Lung (tissue), 12 donors: ENCODE data around the gene NHSL1. TPM values are rescaled to one million over a fixed set of nuclear protein-coding genes. Genes with fewer than 3 reads are reported as not detected.

Experiments
- ATAC-seq: fragments of 200-7000 bp; cut with Tn5 transposase; one replicate; pipeline ENCODE4 v1.9.1; 2020; ENCODE audit warnings: moderate number of reproducible peaks; ENCODE audit not compliant: insufficient read depth, low FRiP score
- DNase-seq, 3 donors: peaks; one replicate each; pipeline ENCODE4 v3.0.0-alpha.2; 2013 to 2017
- H3K27ac ChIP-seq, 2 donors: one replicate each; pipeline ENCODE4 v1.5.1; 2013; ENCODE audit warnings: mild to moderate bottlenecking in 2 of 2, moderate library complexity in 2 of 2, control low read depth in 1 of 2, inconsistent platforms in 1 of 2, low read depth in 1 of 2, low read length in 1 of 2
- H3K27me3 ChIP-seq, 3 donors: one replicate each; pipeline ENCODE4 v1.5.1; 2013; ENCODE audit warnings: low read length in 2 of 3; ENCODE audit not compliant: control insufficient read depth in 3 of 3, insufficient read depth in 3 of 3
- H3K36me3 ChIP-seq, 4 donors: one replicate each; pipeline ENCODE4 v1.5.1; 2013; ENCODE audit warnings: low read length in 4 of 4, mild to moderate bottlenecking in 1 of 4, moderate library complexity in 1 of 4; ENCODE audit not compliant: control insufficient read depth in 4 of 4, insufficient read depth in 4 of 4
- H3K4me1 ChIP-seq, 5 donors: one replicate each; pipeline ENCODE4 v1.5.1; 2013; ENCODE audit warnings: low read length in 5 of 5, mild to moderate bottlenecking in 2 of 5, moderate library complexity in 1 of 5; ENCODE audit not compliant: control insufficient read depth in 5 of 5, insufficient read depth in 5 of 5
- H3K4me3 ChIP-seq: one replicate; pipeline ENCODE4 v1.5.1; 2013; ENCODE audit warnings: mild to moderate bottlenecking, control low read depth, moderate library complexity
- H3K9ac ChIP-seq, 2 donors: one replicate each; pipeline ENCODE4 v1.5.1; 2013; ENCODE audit warnings: low read length in 2 of 2, control low read depth in 1 of 2; ENCODE audit not compliant: insufficient read depth in 1 of 2
- H3K9me3 ChIP-seq, 4 donors: one replicate each; pipeline ENCODE4 v1.5.1; 2013; ENCODE audit warnings: low read length in 3 of 4, mild to moderate bottlenecking in 1 of 4, moderate library complexity in 1 of 4; ENCODE audit not compliant: control insufficient read depth in 4 of 4, insufficient read depth in 3 of 4
- WGBS, 2 donors: extraction: QIAGEN DNeasy Blood & Tissue Kit; methylation state at CpG; one replicate each; pipeline ENCODE4 v1.1.7; 2013; 5-methylcytosine and 5-hydroxymethylcytosine counted together
- polyA plus RNA-seq, 2 donors: library from polyadenylated mRNA; stranded (reverse); fragments of 200-250 nt; gene quantifications; one replicate each; pipeline ENCODE4 v1.2.1, GENCODE V29; 2013
- total RNA-seq, 2 donors: library from RNA; depleted of rRNA in 1 of 2; stranded (reverse); fragments of >200 nt in 1 of 2; gene quantifications; one replicate each; pipeline ENCODE4 v1.2.1, GENCODE V29; 2014 to 2021
- TF ChIP-seq, protein P1 (sequence below): IDR thresholded peaks from 2 replicates; pipeline ENCODE4 v1.5.1; 2012; ENCODE audit warnings: mild to moderate bottlenecking; ENCODE audit errors: control extremely low read depth, extremely low read depth
- donor health status: control.
- donor health status: control.
- donor health status: Bipolar disorder and iron deficiency.
- donor health status: healthy.
- donor health status: DM: yes; HTN: yes; CAD: no.

NHSL1 gene
- total and polyA plus RNA-seq, 4 donors = 5.2 to 53.7 (median 30.4) TPM

DNA sequence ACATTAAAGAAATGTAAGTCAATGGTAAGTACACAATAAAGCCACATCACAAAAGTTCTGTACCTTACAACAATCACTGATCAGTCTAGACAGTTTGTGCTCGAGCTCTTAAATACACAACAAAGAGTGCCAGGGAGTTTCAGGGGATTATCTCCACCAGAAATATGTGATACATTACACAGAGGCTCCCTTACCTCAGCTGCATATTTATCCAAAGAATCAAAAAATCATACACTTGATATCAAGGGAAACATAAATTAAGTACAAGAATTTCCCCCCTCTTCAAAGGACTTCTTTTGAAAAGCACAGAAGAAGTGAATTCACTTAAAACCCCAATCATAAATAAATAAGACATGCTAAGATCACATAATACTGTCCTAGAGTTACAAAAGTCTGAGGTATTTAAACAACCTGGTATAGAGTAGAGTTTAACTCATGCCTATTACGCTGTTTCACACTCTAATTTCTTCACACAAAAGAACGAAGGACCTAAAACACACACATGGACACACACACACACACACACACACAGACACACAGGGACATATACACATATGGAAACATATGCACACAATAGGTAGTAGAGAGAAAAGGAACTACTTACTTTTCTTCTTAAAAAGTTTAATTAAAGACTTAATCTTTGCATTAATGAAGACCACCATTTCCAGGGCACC is 528 bp downstream of the NHSL1 start:
- 63 to 79% methylated on average over 3 of the region's 3 CpGs for WGBS, 2 donors
- TF ChIP-seq, protein P1, sequence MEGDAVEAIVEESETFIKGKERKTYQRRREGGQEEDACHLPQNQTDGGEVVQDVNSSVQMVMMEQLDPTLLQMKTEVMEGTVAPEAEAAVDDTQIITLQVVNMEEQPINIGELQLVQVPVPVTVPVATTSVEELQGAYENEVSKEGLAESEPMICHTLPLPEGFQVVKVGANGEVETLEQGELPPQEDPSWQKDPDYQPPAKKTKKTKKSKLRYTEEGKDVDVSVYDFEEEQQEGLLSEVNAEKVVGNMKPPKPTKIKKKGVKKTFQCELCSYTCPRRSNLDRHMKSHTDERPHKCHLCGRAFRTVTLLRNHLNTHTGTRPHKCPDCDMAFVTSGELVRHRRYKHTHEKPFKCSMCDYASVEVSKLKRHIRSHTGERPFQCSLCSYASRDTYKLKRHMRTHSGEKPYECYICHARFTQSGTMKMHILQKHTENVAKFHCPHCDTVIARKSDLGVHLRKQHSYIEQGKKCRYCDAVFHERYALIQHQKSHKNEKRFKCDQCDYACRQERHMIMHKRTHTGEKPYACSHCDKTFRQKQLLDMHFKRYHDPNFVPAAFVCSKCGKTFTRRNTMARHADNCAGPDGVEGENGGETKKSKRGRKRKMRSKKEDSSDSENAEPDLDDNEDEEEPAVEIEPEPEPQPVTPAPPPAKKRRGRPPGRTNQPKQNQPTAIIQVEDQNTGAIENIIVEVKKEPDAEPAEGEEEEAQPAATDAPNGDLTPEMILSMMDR = no peak
- Histone ChIP-seq H3K36me3 (peaks cover 0 to 5% (median 4%) of the 10 kb centered on the region in 4 donors), H3K9me3 (no peaks in the 10 kb centered on the region), H3K27me3 (no peaks in the 10 kb centered on the region), H3K4me1 (peaks cover 0 to 29% (median 16%) of the 10 kb centered on the region in 5 donors), H3K4me3 (no peak overlapping the region), H3K27ac (peak overlapping the region in 1 of 2 donors; percentile 12), H3K9ac (peak overlapping the region in 1 of 2 donors; percentile 3)
- DNase-seq (no peak), ATAC-seq (no peak)

DNA sequence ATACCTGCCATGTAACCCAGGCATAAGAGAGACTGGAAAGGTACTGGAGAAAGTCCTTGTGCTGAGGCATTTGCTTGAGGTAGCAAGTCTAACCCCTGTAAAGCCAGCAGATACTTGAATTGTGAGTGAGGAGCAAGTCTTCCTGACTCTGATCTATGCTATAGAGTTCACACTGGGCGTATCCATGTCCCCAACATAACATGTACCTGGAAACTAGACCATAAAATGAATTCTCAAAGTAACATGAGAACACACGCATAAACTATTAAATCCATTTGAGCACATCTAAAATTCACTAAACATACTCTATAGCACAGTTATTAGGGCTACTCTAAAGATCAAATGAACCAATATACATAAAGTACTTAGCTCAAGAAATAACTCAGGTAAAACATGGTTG is 2.0 kb downstream of the NHSL1 start:
- ATAC-seq (no peak), DNase-seq (no peak)
- Histone ChIP-seq H3K4me1 (peaks cover 0 to 34% (median 20%) of the 10 kb centered on the region in 5 donors), H3K36me3 (peaks cover 0 to 5% (median 4%) of the 10 kb centered on the region in 4 donors), H3K9me3 (no peaks in the 10 kb centered on the region), H3K9ac (no peak overlapping the region), H3K27ac (no peak overlapping the region), H3K27me3 (no peaks in the 10 kb centered on the region), H3K4me3 (no peak overlapping the region)
- WGBS, 2 donors = 94 to 100% methylated on average over 2 of the region's 2 CpGs
- TF ChIP-seq, protein P1 = no peak

DNA sequence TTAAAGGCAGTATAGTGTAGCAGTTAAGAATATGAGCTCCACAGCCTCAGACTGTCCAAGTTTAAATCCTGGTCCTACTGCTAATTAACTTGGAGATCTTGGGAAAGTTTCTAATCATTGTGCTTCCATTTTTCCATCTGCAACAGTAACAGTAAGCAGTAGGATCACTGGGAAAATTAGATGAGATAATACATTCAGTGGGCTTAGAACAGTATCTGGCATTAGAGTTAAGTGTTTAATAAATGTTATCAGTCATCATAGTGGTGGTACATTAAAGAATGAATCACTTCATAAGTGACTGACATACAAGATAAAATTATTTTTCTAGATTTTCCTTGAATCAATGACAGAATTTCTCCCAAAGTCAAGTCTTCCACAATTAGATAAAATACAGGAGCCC is 5.0 kb downstream of the NHSL1 start:
- DNase-seq = no peak
- Histone ChIP-seq H3K4me3 (no peak overlapping the region), H3K9ac (no peak overlapping the region), H3K27ac (no peak overlapping the region), H3K36me3 (peaks cover 0 to 5% (median 4%) of the 10 kb centered on the region in 4 donors), H3K27me3 (no peaks in the 10 kb centered on the region), H3K4me1 (peaks cover 0 to 34% (median 15%) of the 10 kb centered on the region in 5 donors), H3K9me3 (no peaks in the 10 kb centered on the region)
- TF ChIP-seq, protein P1 = no peak
- ATAC-seq = no peak
